Measurements from ENCODE around the gene SLC25A21. TPM values are rescaled to one million over a fixed set of nuclear protein-coding genes. Genes with fewer than 3 reads are reported as not detected.

The SLC25A21 gene
- total and polyA plus RNA-seq, 4 experiments from 2014 or later: not detected

DNA sequence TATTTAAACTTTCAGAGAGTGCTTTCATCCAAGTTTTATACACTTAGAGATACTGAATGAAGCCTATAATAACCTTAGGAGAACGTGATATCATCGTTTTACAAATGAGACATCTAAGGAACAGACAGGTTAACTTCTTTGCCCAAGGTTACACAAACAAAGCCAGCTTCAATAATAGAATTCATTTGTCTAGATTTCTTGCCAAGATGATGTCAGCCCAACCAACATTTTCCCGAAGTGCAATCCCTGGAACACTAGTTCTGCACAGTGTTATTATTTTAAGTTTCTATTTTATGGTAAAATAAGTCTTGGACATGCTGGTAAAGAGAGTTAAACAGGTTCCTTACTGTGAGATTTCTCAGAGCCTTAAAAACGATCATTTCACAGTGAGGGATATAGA lies 174.6 kb downstream of the SLC25A21 start:
- no peaks in the 10 kb centered on the region for H3K9me3 ChIP-seq (ENCODE audit: control insufficient read depth in 1 of 2, low read length in 2 of 2)
- H3K27ac ChIP-seq (ENCODE audit: low read depth, low read length): no peak overlapping the region
- Mint-ChIP-seq H3K27ac (no peak overlapping the region), H3K36me3 (no peaks in the 10 kb centered on the region), H3K4me3 (no peak overlapping the region), H3K27me3 (no peaks in the 10 kb centered on the region), H3K4me1 (no peaks in the 10 kb centered on the region), H3K9me3 (peaks cover 0 to 6% (median under 1%) of the 10 kb centered on the region in 8 donors)
- no peak for DNase-seq
- H3K36me3 ChIP-seq (ENCODE audit: insufficient read depth, low read length): no peaks in the 10 kb centered on the region
- ChIA-PET CTCF (ENCODE audit: partially characterized antibody) (no interaction called here), POLR2A (ENCODE audit: partially characterized antibody) (no interaction called here)
- no peaks in the 10 kb centered on the region for H3K4me1 ChIP-seq (ENCODE audit: insufficient read depth, low read length)
- intact Hi-C loops (cut with micrococcal nuclease): no loop called here
- no peak overlapping the region for H3K4me3 ChIP-seq (ENCODE audit: low read length in 2 of 2)
- H3K27me3 ChIP-seq (ENCODE audit: insufficient read depth, low read length): no peaks in the 10 kb centered on the region

DNA sequence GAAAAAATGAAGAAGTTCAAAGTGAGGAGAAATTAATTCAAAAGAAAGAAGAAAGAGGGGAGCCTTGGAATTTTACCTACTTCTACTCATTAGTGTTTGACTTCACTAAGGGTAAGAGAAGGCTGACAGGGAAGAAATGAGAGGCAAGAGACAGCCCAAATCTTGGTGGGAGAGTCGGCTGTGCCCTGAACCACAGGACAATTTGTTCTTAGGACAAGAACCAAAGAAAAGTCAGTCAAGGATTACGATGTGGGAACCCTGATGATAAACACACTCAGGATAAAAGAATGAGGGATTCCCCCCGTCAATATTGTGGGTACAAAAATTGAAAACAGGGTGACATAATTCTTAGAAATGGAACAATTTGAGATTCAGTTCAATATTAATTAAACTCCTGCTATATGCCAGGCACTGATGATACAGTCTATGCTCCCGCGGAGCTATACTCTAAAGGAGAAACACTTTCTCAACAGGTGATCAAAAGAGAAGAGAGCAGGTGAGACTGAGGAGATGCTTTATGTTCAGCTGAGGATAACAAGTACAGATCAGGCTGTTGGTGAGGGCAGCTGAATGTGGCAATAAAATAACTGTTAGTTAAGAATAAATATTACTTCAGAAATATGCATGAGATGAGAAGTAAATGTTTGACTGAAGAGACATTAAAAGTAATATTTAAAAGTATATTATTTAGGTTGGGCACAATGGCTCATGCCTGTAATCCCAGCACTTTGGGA lies 175.4 kb downstream of the SLC25A21 start:
- Histone ChIP-seq H3K27ac (ENCODE audit: low read depth, low read length) (no peak overlapping the region), H3K27me3 (ENCODE audit: insufficient read depth, low read length) (no peaks in the 10 kb centered on the region), H3K4me3 (ENCODE audit: low read length in 2 of 2) (no peak overlapping the region), H3K4me1 (ENCODE audit: insufficient read depth, low read length) (no peaks in the 10 kb centered on the region), H3K9me3 (ENCODE audit: control insufficient read depth in 1 of 2, low read length in 2 of 2) (no peaks in the 10 kb centered on the region), H3K36me3 (ENCODE audit: insufficient read depth, low read length) (no peaks in the 10 kb centered on the region)
- intact Hi-C loops (cut with micrococcal nuclease): no loop called here
- H3K27ac Mint-ChIP-seq: no peak overlapping the region
- H3K4me1 Mint-ChIP-seq: no peaks in the 10 kb centered on the region
- POLR2A ChIA-PET (ENCODE audit: partially characterized antibody): no interaction called here
- H3K36me3 Mint-ChIP-seq: no peaks in the 10 kb centered on the region
- peaks cover 0 to 6% (median under 1%) of the 10 kb centered on the region in 8 donors for H3K9me3 Mint-ChIP-seq
- no peaks in the 10 kb centered on the region for H3K27me3 Mint-ChIP-seq
- no peak for DNase-seq
- no peak overlapping the region for H3K4me3 Mint-ChIP-seq
- CTCF ChIA-PET (ENCODE audit: partially characterized antibody): no interaction called here

DNA sequence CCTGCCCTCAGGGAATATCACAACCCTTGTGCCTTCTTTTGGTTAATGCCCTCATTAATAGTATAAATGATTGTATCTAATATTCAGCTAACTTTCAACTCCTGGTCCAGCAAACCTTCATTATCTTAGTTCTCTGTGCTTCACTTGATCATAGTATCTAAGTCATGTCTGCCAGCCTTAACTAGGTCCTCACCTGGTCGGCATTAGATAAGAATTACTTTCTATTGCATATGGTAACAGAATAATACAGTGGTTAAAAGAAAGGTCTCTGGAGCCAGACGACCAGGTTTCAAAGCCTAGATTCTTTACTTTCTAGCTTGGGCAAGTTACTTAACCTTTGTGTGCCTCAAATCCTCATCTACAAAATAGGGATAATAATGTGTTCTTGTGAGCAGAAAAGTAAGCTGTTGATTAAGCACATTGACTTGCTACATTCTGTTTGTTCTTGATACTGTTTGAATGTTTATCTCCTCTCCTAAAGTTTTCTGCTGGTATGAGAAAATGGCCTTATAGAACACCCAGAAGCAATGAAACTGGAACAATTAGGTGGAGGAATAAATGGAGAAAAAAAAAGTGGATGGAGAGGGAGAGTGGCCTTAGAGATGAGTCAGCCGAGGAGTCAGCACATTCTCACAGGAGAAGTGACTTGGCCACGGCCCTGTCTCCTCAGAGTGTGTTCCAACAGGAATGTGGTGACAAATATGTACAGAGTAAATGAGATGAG lies 176.1 kb downstream of the SLC25A21 start:
- Mint-ChIP-seq H3K4me3 (no peak overlapping the region), H3K27me3 (no peaks in the 10 kb centered on the region), H3K4me1 (no peaks in the 10 kb centered on the region), H3K9me3 (peaks cover 0 to 6% (median under 1%) of the 10 kb centered on the region in 8 donors), H3K27ac (no peak overlapping the region), H3K36me3 (no peaks in the 10 kb centered on the region)
- Histone ChIP-seq H3K27ac (ENCODE audit: low read depth, low read length) (no peak overlapping the region), H3K27me3 (ENCODE audit: insufficient read depth, low read length) (no peaks in the 10 kb centered on the region), H3K4me1 (ENCODE audit: insufficient read depth, low read length) (no peaks in the 10 kb centered on the region), H3K4me3 (ENCODE audit: low read length in 2 of 2) (no peak overlapping the region), H3K36me3 (ENCODE audit: insufficient read depth, low read length) (no peaks in the 10 kb centered on the region), H3K9me3 (ENCODE audit: control insufficient read depth in 1 of 2, low read length in 2 of 2) (no peaks in the 10 kb centered on the region)
- DNase-seq: no peak
- CTCF ChIA-PET (ENCODE audit: partially characterized antibody): no interaction called here
- intact Hi-C loops (cut with micrococcal nuclease): no loop called here
- POLR2A ChIA-PET (ENCODE audit: partially characterized antibody): no interaction called here

DNA sequence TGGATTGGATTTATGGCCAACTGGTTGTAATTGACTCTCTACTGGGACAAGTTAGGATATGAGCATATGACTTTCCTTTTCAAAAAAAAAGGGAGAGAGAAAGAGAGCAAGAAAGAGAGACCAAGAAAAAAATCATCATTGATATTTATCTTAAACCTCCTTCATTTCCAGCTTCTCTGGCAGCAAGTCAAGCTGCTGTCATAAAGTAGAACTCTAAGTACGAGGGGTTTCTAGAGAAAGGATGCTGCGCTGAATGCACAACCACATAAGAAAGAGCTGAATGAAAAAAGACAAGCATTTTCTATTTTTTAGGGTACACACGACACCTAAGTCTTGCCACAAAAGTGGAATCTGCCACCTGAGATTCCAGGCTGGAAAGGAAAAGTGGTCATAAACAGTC lies 182.6 kb downstream of the SLC25A21 start:
- H3K9me3 Mint-ChIP-seq: peaks cover 0 to 5% (median 0%) of the 10 kb centered on the region in 8 donors
- DNase-seq: no peak
- Histone ChIP-seq H3K9me3 (ENCODE audit: control insufficient read depth in 1 of 2, low read length in 2 of 2) (no peaks in the 10 kb centered on the region), H3K27me3 (ENCODE audit: insufficient read depth, low read length) (no peaks in the 10 kb centered on the region), H3K4me3 (ENCODE audit: low read length in 2 of 2) (no peak overlapping the region), H3K36me3 (ENCODE audit: insufficient read depth, low read length) (no peaks in the 10 kb centered on the region), H3K4me1 (ENCODE audit: insufficient read depth, low read length) (no peaks in the 10 kb centered on the region), H3K27ac (ENCODE audit: low read depth, low read length) (no peak overlapping the region)
- H3K4me3 Mint-ChIP-seq: no peak overlapping the region
- no peaks in the 10 kb centered on the region for H3K4me1 Mint-ChIP-seq
- no peak overlapping the region for H3K27ac Mint-ChIP-seq
- intact Hi-C loops (cut with micrococcal nuclease): no loop called here
- no peaks in the 10 kb centered on the region for H3K36me3 Mint-ChIP-seq
- ChIA-PET CTCF (ENCODE audit: partially characterized antibody) (no interaction called here), POLR2A (ENCODE audit: partially characterized antibody) (no interaction called here)
- H3K27me3 Mint-ChIP-seq: no peaks in the 10 kb centered on the region

DNA sequence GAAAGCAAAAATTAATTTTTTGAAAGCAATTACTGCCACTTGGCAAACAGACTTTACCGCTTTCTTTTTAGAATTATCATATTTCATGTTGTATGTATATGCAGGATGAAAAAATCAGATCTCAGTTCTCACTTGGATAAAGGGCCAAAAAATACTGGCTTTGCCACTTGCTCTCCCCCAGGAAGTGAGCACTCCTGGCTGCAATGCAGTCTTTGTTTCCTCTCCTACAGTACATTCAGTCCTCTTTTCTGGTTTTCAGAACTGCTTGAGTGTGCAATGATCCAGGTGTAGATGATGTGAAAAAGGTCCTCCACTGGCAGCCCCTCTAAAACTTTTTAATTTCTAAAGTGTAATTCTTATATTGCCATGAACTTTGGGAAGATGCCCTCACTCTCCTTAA lies 183.4 kb downstream of the SLC25A21 start:
- Mint-ChIP-seq H3K4me3 (no peak overlapping the region), H3K4me1 (no peaks in the 10 kb centered on the region), H3K27me3 (no peaks in the 10 kb centered on the region), H3K36me3 (no peaks in the 10 kb centered on the region), H3K9me3 (peaks cover 0 to 5% (median 0%) of the 10 kb centered on the region in 8 donors), H3K27ac (no peak overlapping the region)
- intact Hi-C loops (cut with micrococcal nuclease): no loop called here
- H3K36me3 ChIP-seq (ENCODE audit: insufficient read depth, low read length): no peaks in the 10 kb centered on the region
- H3K9me3 ChIP-seq (ENCODE audit: control insufficient read depth in 1 of 2, low read length in 2 of 2): no peaks in the 10 kb centered on the region
- ChIA-PET POLR2A (ENCODE audit: partially characterized antibody) (no interaction called here), CTCF (ENCODE audit: partially characterized antibody) (no interaction called here)
- H3K27me3 ChIP-seq (ENCODE audit: insufficient read depth, low read length): no peaks in the 10 kb centered on the region
- no peak for DNase-seq
- no peak overlapping the region for H3K27ac ChIP-seq (ENCODE audit: low read depth, low read length)
- no peaks in the 10 kb centered on the region for H3K4me1 ChIP-seq (ENCODE audit: insufficient read depth, low read length)
- no peak overlapping the region for H3K4me3 ChIP-seq (ENCODE audit: low read length in 2 of 2)

DNA sequence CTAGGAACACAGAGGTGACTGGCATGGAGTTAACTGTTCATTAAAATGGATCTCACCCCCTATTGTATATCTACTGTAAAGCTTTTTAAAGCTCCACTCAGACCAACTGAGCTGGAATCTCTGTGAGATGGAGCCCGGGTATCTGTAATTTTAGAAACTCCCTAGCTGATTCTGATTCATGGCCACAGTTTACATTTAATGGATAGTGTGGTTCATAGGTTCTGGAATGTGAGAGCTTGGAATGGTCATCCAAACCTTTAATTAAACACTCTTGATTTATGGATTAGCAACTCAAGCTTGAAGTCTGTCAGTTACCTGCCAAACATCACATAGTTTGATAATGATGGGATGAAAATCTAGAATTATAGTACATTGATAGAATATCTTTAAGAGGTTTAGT lies 183.8 kb downstream of the SLC25A21 start:
- H3K4me1 Mint-ChIP-seq: no peaks in the 10 kb centered on the region
- H3K27ac Mint-ChIP-seq: no peak overlapping the region
- H3K27me3 Mint-ChIP-seq: no peaks in the 10 kb centered on the region

DNA sequence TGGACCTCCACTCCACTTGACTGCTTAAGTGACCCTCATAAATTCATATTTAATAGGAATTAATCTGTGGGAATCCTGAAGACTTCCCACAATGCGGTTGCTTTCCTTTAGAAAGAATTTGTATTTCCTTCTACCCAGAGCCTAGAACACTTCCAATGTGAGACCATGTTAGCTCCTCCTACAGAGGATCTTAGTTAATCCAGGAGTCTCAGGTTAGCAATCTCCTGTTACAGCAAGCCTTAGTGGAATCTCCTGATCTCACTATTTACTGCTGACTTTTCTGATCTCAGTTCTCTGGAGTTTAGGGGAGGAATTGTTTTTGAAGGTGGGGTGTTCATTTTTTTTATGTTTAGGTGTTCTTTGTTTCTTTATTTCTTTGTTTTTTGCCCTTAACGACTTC lies 186.0 kb downstream of the SLC25A21 start:
- H3K36me3 Mint-ChIP-seq: no peaks in the 10 kb centered on the region
- intact Hi-C loops (cut with micrococcal nuclease): no loop called here

More for the DNA sequence above, 183.8 kb downstream of the SLC25A21 start:
- H3K27ac ChIP-seq (ENCODE audit: low read depth, low read length): no peak overlapping the region
- ChIA-PET POLR2A (ENCODE audit: partially characterized antibody) (no interaction called here), CTCF (ENCODE audit: partially characterized antibody) (no interaction called here)
- Mint-ChIP-seq H3K36me3 (no peaks in the 10 kb centered on the region), H3K4me3 (no peak overlapping the region), H3K9me3 (peaks cover 0 to 5% (median 0%) of the 10 kb centered on the region in 8 donors)
- H3K27me3 ChIP-seq (ENCODE audit: insufficient read depth, low read length): no peaks in the 10 kb centered on the region
- no peaks in the 10 kb centered on the region for H3K9me3 ChIP-seq (ENCODE audit: control insufficient read depth in 1 of 2, low read length in 2 of 2)
- no peak for DNase-seq
- intact Hi-C loops (cut with micrococcal nuclease): no loop called here
- H3K36me3 ChIP-seq (ENCODE audit: insufficient read depth, low read length): no peaks in the 10 kb centered on the region
- H3K4me3 ChIP-seq (ENCODE audit: low read length in 2 of 2): no peak overlapping the region
- no peaks in the 10 kb centered on the region for H3K4me1 ChIP-seq (ENCODE audit: insufficient read depth, low read length)

More for the DNA sequence above, 186.0 kb downstream of the SLC25A21 start:
- H3K4me3 Mint-ChIP-seq: no peak overlapping the region
- Histone ChIP-seq H3K4me1 (ENCODE audit: insufficient read depth, low read length) (no peaks in the 10 kb centered on the region), H3K4me3 (ENCODE audit: low read length in 2 of 2) (no peak overlapping the region), H3K9me3 (ENCODE audit: control insufficient read depth in 1 of 2, low read length in 2 of 2) (no peaks in the 10 kb centered on the region), H3K36me3 (ENCODE audit: insufficient read depth, low read length) (no peaks in the 10 kb centered on the region), H3K27me3 (ENCODE audit: insufficient read depth, low read length) (no peaks in the 10 kb centered on the region), H3K27ac (ENCODE audit: low read depth, low read length) (no peak overlapping the region)
- no peak for DNase-seq
- ChIA-PET POLR2A (ENCODE audit: partially characterized antibody) (no interaction called here), CTCF (ENCODE audit: partially characterized antibody) (no interaction called here)
- H3K9me3 Mint-ChIP-seq: peaks cover 0 to 5% (median 0%) of the 10 kb centered on the region in 8 donors
- no peaks in the 10 kb centered on the region for H3K4me1 Mint-ChIP-seq
- H3K27me3 Mint-ChIP-seq: no peaks in the 10 kb centered on the region
- no peak overlapping the region for H3K27ac Mint-ChIP-seq
